ENCODE measurements around the gene GLT8D2.

DNA sequence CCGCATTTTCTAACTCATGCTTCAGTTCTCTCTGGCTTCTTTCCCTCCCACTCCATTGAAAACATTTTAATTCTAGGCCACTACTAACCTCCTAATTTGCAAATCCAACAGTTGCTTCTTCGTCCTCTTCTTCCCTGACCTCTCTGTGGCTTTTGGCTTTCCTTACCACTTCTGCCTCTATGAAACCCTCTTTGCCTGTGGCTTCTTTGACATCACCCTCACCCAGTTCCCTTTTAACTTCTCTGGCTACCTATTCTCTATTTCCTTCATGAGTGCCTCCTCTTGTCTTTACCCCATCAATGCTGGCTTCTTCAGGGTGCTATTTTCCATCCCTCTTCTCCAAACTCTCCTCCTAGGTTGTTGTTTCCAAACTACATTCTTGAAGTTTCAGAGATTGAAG lies 10.0 kb upstream of the GLT8D2 start:
- TF ChIP-seq, protein P1, sequence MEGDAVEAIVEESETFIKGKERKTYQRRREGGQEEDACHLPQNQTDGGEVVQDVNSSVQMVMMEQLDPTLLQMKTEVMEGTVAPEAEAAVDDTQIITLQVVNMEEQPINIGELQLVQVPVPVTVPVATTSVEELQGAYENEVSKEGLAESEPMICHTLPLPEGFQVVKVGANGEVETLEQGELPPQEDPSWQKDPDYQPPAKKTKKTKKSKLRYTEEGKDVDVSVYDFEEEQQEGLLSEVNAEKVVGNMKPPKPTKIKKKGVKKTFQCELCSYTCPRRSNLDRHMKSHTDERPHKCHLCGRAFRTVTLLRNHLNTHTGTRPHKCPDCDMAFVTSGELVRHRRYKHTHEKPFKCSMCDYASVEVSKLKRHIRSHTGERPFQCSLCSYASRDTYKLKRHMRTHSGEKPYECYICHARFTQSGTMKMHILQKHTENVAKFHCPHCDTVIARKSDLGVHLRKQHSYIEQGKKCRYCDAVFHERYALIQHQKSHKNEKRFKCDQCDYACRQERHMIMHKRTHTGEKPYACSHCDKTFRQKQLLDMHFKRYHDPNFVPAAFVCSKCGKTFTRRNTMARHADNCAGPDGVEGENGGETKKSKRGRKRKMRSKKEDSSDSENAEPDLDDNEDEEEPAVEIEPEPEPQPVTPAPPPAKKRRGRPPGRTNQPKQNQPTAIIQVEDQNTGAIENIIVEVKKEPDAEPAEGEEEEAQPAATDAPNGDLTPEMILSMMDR (IDR thresholded peaks at IDR 0.05; ENCODE audit: insufficient read depth, low read length) = no peak
- TF ChIP-seq, protein P2, sequence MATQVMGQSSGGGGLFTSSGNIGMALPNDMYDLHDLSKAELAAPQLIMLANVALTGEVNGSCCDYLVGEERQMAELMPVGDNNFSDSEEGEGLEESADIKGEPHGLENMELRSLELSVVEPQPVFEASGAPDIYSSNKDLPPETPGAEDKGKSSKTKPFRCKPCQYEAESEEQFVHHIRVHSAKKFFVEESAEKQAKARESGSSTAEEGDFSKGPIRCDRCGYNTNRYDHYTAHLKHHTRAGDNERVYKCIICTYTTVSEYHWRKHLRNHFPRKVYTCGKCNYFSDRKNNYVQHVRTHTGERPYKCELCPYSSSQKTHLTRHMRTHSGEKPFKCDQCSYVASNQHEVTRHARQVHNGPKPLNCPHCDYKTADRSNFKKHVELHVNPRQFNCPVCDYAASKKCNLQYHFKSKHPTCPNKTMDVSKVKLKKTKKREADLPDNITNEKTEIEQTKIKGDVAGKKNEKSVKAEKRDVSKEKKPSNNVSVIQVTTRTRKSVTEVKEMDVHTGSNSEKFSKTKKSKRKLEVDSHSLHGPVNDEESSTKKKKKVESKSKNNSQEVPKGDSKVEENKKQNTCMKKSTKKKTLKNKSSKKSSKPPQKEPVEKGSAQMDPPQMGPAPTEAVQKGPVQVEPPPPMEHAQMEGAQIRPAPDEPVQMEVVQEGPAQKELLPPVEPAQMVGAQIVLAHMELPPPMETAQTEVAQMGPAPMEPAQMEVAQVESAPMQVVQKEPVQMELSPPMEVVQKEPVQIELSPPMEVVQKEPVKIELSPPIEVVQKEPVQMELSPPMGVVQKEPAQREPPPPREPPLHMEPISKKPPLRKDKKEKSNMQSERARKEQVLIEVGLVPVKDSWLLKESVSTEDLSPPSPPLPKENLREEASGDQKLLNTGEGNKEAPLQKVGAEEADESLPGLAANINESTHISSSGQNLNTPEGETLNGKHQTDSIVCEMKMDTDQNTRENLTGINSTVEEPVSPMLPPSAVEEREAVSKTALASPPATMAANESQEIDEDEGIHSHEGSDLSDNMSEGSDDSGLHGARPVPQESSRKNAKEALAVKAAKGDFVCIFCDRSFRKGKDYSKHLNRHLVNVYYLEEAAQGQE (IDR thresholded peaks at IDR 0.05; ENCODE audit: insufficient replicate concordance, low read depth) = no peak
- TF ChIP-seq POLR2AphosphoS5 (IDR thresholded peaks at IDR 0.05; ENCODE audit: low read depth) = no peak
